HG02870 (cell line): Measurements from ENCODE around the gene ETV6.

Source experiments
- ATAC-seq: cut with Tn5 transposase; IDR thresholded peaks from one replicate; pipeline ENCODE4 v1.9.1; 2021; ENCODE audit warnings: mild to moderate bottlenecking, moderate library complexity; ENCODE audit not compliant: unreplicated experiment

ETV6 gene

GRCh38 chr12:11769723-11770514 lies 120.4 kb downstream of the ETV6 start:
- ATAC-seq, result no peak

GRCh38 chr12:11771356-11771755 lies 121.9 kb downstream of the ETV6 start:
- no peak for ATAC-seq

- ATAC-seq, result no peak
These were observed 122.5 kb downstream of the ETV6 start for GRCh38 chr12:11771895-11772502.

GRCh38 chr12:11773889-11774677 lies 124.6 kb downstream of the ETV6 start:
- no peak for ATAC-seq

- ATAC-seq, result no peak
These were observed 125.3 kb downstream of the ETV6 start for GRCh38 chr12:11774821-11775220.

GRCh38 chr12:11776316-11776715 lies 126.8 kb downstream of the ETV6 start:
- no peak for ATAC-seq

GRCh38 chr12:11777451-11777850 lies 128.0 kb downstream of the ETV6 start:
- ATAC-seq, result no peak

- ATAC-seq, result no peak
These were observed 128.5 kb downstream of the ETV6 start for GRCh38 chr12:11777962-11778361.

- no peak for ATAC-seq
These were observed 129.5 kb downstream of the ETV6 start for GRCh38 chr12:11778713-11779685.

- peak; percentile 82 for ATAC-seq
These were observed 131.1 kb downstream of the ETV6 start for GRCh38 chr12:11780521-11781101.

GRCh38 chr12:11782914-11783420 lies 133.5 kb downstream of the ETV6 start:
- ATAC-seq, result no peak

- ATAC-seq, result no peak
These were observed 136.2 kb downstream of the ETV6 start for GRCh38 chr12:11785712-11786111.

- no peak for ATAC-seq
These were observed 137.3 kb downstream of the ETV6 start for GRCh38 chr12:11786638-11787365.

- no peak for ATAC-seq
These were observed 138.0 kb downstream of the ETV6 start for GRCh38 chr12:11787437-11787836.

- no peak for ATAC-seq
These were observed 138.7 kb downstream of the ETV6 start for GRCh38 chr12:11787933-11788849.

GRCh38 chr12:11793921-11794710 lies 144.6 kb downstream of the ETV6 start:
- ATAC-seq, result no peak

- ATAC-seq, result no peak
These were observed 145.3 kb downstream of the ETV6 start for GRCh38 chr12:11794751-11795150.
